Neural cell (in vitro differentiated cells): ENCODE measurements around the gene SLC15A5.

Experiments used
- CTCF ChIP-seq: fragments of 450-650 bp; IDR thresholded peaks from 2 replicates; pipeline ENCODE4 v1.5.1; 2014; ENCODE audit warnings: antibody characterized with exemption, mild to moderate bottlenecking, moderate library complexity; ENCODE audit not compliant: poor library complexity, severe bottlenecking
- EZH2 ChIP-seq: fragments of 200-600, 300-800 bp; shearing (Covaris generic), sonication (generic); IDR thresholded peaks from 2 replicates; pipeline ENCODE4 v1.6.1; 2014; ENCODE audit warnings: antibody characterized with exemption, low read length, borderline replicate concordance, mild to moderate bottlenecking; ENCODE audit not compliant: insufficient read depth, poor library complexity, severe bottlenecking
- POLR2AphosphoS5 ChIP-seq: IDR thresholded peaks from 2 replicates; pipeline ENCODE4 v1.6.1; 2012
- RAD21 ChIP-seq: fragments of 450-650 bp; conservative IDR thresholded peaks from 2 replicates; pipeline ENCODE4 v1.6.1; 2014; ENCODE audit warnings: antibody characterized with exemption, mild to moderate bottlenecking, moderate library complexity
- SMC3 ChIP-seq: fragments of 450-650 bp; conservative IDR thresholded peaks from 2 replicates; pipeline ENCODE4 v1.6.1; 2014; ENCODE audit warnings: antibody characterized with exemption, mild to moderate bottlenecking, moderate library complexity; ENCODE audit not compliant: poor library complexity
- TAF1 ChIP-seq: IDR thresholded peaks from 2 replicates; pipeline ENCODE4 v1.6.1; 2012; ENCODE audit warnings: low read depth

- TF ChIP-seq CTCF (no peak), EZH2 (no peak), POLR2AphosphoS5 (peak; percentile 87), TAF1 (no peak), RAD21 (no peak), SMC3 (no peak)
Measured at GRCh38 chr12:16152885-16153673, 124.4 kb downstream of the SLC15A5 start.
